Mesothelial cell of epicardium (in vitro differentiated cells): ENCODE results near the gene GPATCH11. TPM values are rescaled to one million over a fixed set of nuclear protein-coding genes. Genes with fewer than 3 reads are reported as not detected.

ENCODE experiments used
- total RNA-seq: library from RNA; stranded (reverse); gene quantifications from 3 replicates; pipeline ENCODE4 v1.2.1, GENCODE V29; 2021

Gene GPATCH11
- total RNA-seq, 1 donor from 2014 or later: 4.6 TPM

Other genes starting within 250 kb of the GPATCH11 start
- 24.9 to 26.6 TPM (median 25.7 TPM) in 3 replicates for gene STRN, start 118.0 kb upstream of the GPATCH11 start, total RNA-seq
- gene HEATR5B, start 146 bp upstream of the GPATCH11 start, total RNA-seq: 19.3 to 22.7 TPM (median 20.4 TPM) in 3 replicates
- gene EIF2AK2, start 72.5 kb downstream of the GPATCH11 start, total RNA-seq: 65.7 to 66.8 TPM (median 66.7 TPM) in 3 replicates
- not detected in 3 replicates for gene SULT6B1, start 104.2 kb downstream of the GPATCH11 start, total RNA-seq
- gene CEBPZOS, start 112.0 kb downstream of the GPATCH11 start, total RNA-seq: not detected in 3 replicates
- 39.1 to 41.1 TPM (median 40.8 TPM) in 3 replicates for gene CEBPZ, start 147.1 kb downstream of the GPATCH11 start, total RNA-seq
- gene NDUFAF7, start 147.1 kb downstream of the GPATCH11 start, total RNA-seq: 26.5 to 31.3 TPM (median 27.0 TPM) in 3 replicates
- 65.5 to 67.3 TPM (median 66.9 TPM) in 3 replicates for gene PRKD3, start 240.3 kb downstream of the GPATCH11 start, total RNA-seq